Endodermal cell (in vitro differentiated cells): ENCODE data around the gene CCDC24. TPM values are rescaled to one million over a fixed set of nuclear protein-coding genes. Genes with fewer than 3 reads are reported as not detected.

Source experiments
- DNase-seq: peaks from one replicate; pipeline ENCODE4 v3.0.0-alpha.2; 2017
- H3K27ac ChIP-seq: 2 replicates; pipeline ENCODE4 v1.5.1; 2013; ENCODE audit warnings: mild to moderate bottlenecking, low read depth, low read length, moderate library complexity
- H3K27me3 ChIP-seq: 2 replicates; pipeline ENCODE4 v1.6.1; 2013; ENCODE audit warnings: mild to moderate bottlenecking, low read length, moderate library complexity; ENCODE audit not compliant: insufficient read depth, control insufficient read depth, poor library complexity, severe bottlenecking
- H3K36me3 ChIP-seq: 2 replicates; pipeline ENCODE4 v1.7.0; 2013; ENCODE audit warnings: mild to moderate bottlenecking, low read length, moderate library complexity; ENCODE audit not compliant: control insufficient read depth, insufficient read depth
- H3K4me1 ChIP-seq: one replicate; pipeline ENCODE4 v1.7.0; 2013; ENCODE audit warnings: low read length; ENCODE audit not compliant: control insufficient read depth, insufficient read depth
- H3K4me3 ChIP-seq: 2 replicates; pipeline ENCODE4 v1.5.1; 2013; ENCODE audit warnings: mild to moderate bottlenecking, low read length, moderate library complexity
- H3K9ac ChIP-seq: 2 replicates; pipeline ENCODE4 v1.6.1; 2013; ENCODE audit warnings: mild to moderate bottlenecking, low read length, moderate library complexity; ENCODE audit not compliant: poor library complexity, severe bottlenecking; ENCODE audit errors: extremely low read depth
- H3K9me3 ChIP-seq: 2 replicates; pipeline ENCODE4 v1.6.1; 2013; ENCODE audit warnings: mild to moderate bottlenecking, low read length, moderate library complexity; ENCODE audit not compliant: control insufficient read depth
- H3K27ac Mint-ChIP-seq: 2 replicates; pipeline ENCODE4 v1.8.0; 2020; ENCODE audit warnings: mixed read lengths
- H3K27me3 Mint-ChIP-seq: 2 replicates; pipeline ENCODE4 v1.8.0; 2021; ENCODE audit warnings: mild to moderate bottlenecking, mixed read lengths; ENCODE audit not compliant: insufficient read depth
- H3K36me3 Mint-ChIP-seq: 2 replicates; pipeline ENCODE4 v1.8.0; 2020; ENCODE audit warnings: low read depth, mixed read lengths
- H3K4me1 Mint-ChIP-seq: 2 replicates; pipeline ENCODE4 v1.8.0; 2020; ENCODE audit warnings: mixed read lengths
- H3K4me3 Mint-ChIP-seq: 2 replicates; pipeline ENCODE4 v1.8.0; 2020; ENCODE audit warnings: mild to moderate bottlenecking, moderate library complexity, mixed read lengths
- H3K9me3 Mint-ChIP-seq: 2 replicates; pipeline ENCODE4 v1.8.0; 2020; ENCODE audit warnings: mild to moderate bottlenecking, mixed read lengths
- WGBS, 2 experiments: methylation state at CpG; one replicate each; pipeline versions ENCODE4 v1.1.5 to v1.1.7; 2013; ENCODE audit warnings: missing lambda C conversion rate in 2 of 2, mixed read lengths in 1 of 2; ENCODE audit not compliant: insufficient coverage in 1 of 2, insufficient read length in 1 of 2; 5-methylcytosine and 5-hydroxymethylcytosine counted together
- total RNA-seq, 2 donors: library from RNA; stranded (reverse); fragmentation: NEBNext Ultra II Directional in 1 of 2; extraction: Animal tissue kit (Norgen Biotek cat#: 25700) in 1 of 2; gene quantifications; 2 replicates in 1 of 2; 3 replicates in 1 of 2; pipeline ENCODE4 v1.2.1, GENCODE V29; 2021
- TF ChIP-seq, protein P1 (sequence below): fragments of 200-600 bp; sonication (generic); conservative IDR thresholded peaks from 2 replicates; pipeline ENCODE4 v1.5.0; 2021; ENCODE audit warnings: antibody characterized with exemption, mild to moderate bottlenecking

CCDC24 gene
- total RNA-seq, 2 donors from 2014 or later, result 26.6 to 31.1 TPM

DNA sequence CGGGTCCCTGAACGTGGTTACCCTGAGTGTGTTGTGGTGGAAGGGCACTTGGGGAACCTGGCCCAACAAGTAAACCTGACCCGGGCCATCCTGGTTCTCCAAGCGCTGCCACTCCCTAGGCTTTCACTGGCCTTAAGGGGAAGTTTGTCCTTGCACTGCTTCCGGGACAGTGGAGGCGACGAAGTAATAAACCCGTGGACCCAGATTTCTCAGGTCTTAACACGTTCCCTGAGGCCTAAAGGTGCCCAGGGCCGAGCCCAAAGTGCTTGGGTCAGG is 261 bp upstream of the CCDC24 start:
- Histone ChIP-seq H3K9me3 (no peaks in the 10 kb centered on the region), H3K36me3 (peaks cover 9% of the 10 kb centered on the region), H3K4me1 (peaks cover 9% of the 10 kb centered on the region), H3K27ac (no peak overlapping the region), H3K9ac (peak overlapping the region; percentile 44), H3K4me3 (peak overlapping the region; percentile 82), H3K27me3 (no peaks in the 10 kb centered on the region)
- TF ChIP-seq, protein P1, sequence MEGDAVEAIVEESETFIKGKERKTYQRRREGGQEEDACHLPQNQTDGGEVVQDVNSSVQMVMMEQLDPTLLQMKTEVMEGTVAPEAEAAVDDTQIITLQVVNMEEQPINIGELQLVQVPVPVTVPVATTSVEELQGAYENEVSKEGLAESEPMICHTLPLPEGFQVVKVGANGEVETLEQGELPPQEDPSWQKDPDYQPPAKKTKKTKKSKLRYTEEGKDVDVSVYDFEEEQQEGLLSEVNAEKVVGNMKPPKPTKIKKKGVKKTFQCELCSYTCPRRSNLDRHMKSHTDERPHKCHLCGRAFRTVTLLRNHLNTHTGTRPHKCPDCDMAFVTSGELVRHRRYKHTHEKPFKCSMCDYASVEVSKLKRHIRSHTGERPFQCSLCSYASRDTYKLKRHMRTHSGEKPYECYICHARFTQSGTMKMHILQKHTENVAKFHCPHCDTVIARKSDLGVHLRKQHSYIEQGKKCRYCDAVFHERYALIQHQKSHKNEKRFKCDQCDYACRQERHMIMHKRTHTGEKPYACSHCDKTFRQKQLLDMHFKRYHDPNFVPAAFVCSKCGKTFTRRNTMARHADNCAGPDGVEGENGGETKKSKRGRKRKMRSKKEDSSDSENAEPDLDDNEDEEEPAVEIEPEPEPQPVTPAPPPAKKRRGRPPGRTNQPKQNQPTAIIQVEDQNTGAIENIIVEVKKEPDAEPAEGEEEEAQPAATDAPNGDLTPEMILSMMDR, result no peak
- DNase-seq, result no peak
- Mint-ChIP-seq H3K4me3 (peak overlapping the region; percentile 78), H3K9me3 (no peaks in the 10 kb centered on the region), H3K36me3 (no peaks in the 10 kb centered on the region), H3K27me3 (no peaks in the 10 kb centered on the region), H3K4me1 (peaks cover 31% of the 10 kb centered on the region), H3K27ac (peak overlapping the region; percentile 61)
- 12 to 13% methylated on average over 7 to 10 of the region's 10 CpGs for WGBS, 2 experiments

- no peaks in the 10 kb centered on the region for H3K9me3 Mint-ChIP-seq
- 50 to 63% methylated on average over 9 to 11 of the region's 11 CpGs for WGBS, 2 experiments
- Histone ChIP-seq H3K9ac (peak overlapping the region; percentile 25), H3K27ac (no peak overlapping the region), H3K4me3 (peak overlapping the region; percentile 82), H3K4me1 (peaks cover 15% of the 10 kb centered on the region), H3K36me3 (peaks cover 3% of the 10 kb centered on the region), H3K9me3 (no peaks in the 10 kb centered on the region), H3K27me3 (no peaks in the 10 kb centered on the region)
- H3K27ac Mint-ChIP-seq, result peak overlapping the region; percentile 84
- no peaks in the 10 kb centered on the region for H3K36me3 Mint-ChIP-seq
- TF ChIP-seq, protein P1, result no peak
- peaks cover 23% of the 10 kb centered on the region for H3K4me1 Mint-ChIP-seq
- peak overlapping the region; percentile 78 for H3K4me3 Mint-ChIP-seq
- H3K27me3 Mint-ChIP-seq, result no peaks in the 10 kb centered on the region
- no peak for DNase-seq
Observed at GRCh38 chr1:43992232-43992995, 1.0 kb downstream of the CCDC24 start.

DNA sequence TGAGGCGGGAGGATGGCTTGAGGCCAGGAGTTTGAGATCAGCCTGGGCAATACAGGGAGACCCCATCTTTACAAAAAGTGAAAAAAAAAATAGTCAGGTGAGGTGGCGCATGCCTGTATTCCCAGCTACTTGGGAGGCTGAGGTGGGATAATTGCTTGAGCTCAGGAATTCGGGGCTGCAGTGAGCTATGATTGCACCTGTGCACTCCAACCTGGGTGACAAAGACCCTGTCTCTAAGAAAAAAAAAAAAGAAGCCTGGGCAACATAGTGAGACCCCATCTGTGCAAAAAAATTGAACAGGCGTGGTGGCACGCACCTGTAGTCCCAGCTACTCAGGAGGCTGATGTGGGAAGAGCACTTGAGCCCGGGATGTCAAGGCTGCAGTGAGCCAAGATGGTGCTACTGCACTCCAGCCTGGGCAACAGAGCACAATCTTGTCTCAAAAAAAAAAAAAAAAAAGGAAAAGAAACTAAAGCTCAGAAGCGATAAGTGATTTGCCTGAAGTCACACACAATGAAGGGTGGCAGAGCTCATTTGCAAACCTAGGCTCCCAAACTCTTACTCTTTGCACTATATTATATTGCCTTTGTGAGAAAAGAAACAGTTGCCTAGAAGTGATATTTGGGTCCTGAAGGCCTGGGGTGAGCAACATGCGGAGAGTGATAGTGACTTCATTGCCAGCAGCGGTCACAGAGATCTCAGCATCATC is 2.0 kb downstream of the CCDC24 start:
- TF ChIP-seq, protein P1, result no peak
- Histone ChIP-seq H3K4me1 (peaks cover 18% of the 10 kb centered on the region), H3K9me3 (no peaks in the 10 kb centered on the region), H3K27ac (no peak overlapping the region), H3K36me3 (no peaks in the 10 kb centered on the region), H3K9ac (no peak overlapping the region), H3K4me3 (no peak overlapping the region), H3K27me3 (no peaks in the 10 kb centered on the region)
- no peak for DNase-seq
- Mint-ChIP-seq H3K9me3 (no peaks in the 10 kb centered on the region), H3K4me1 (peaks cover 28% of the 10 kb centered on the region), H3K27ac (no peak overlapping the region), H3K27me3 (no peaks in the 10 kb centered on the region), H3K36me3 (no peaks in the 10 kb centered on the region), H3K4me3 (peak overlapping the region; percentile 78)
- WGBS, 2 experiments, result 95 to 96% methylated on average over 7 to 9 of the region's 9 CpGs
